B cell (primary cell): ENCODE results near the gene BLCAP. TPM values are rescaled to one million over a fixed set of nuclear protein-coding genes. Genes with fewer than 3 reads are reported as not detected.
"Not testable (repeated sequence)": the region's sequence is repeated elsewhere in the genome, so short reads cannot be mapped to it uniquely, and the experiment has no call there.

Experiments used
- ATAC-seq: fragments of 200-7000 bp; cut with Tn5 transposase; one replicate; pipeline ENCODE4 v1.10.0; 2021; ENCODE audit warnings: low read depth, mild to moderate bottlenecking, moderate number of reproducible peaks, moderate library complexity
- CTCF ChIA-PET: fragments of 350-600 bp; sonication (Branson Sonifier 250); formaldehyde crosslinking; loops from one replicate; lab custom pipeline; 2021; ENCODE audit warnings: antibody characterized with exemption, inconsistent platforms; lab: Charles Lee
- POLR2A ChIA-PET: fragments of 350-600 bp; sonication (Branson Sonifier 250); formaldehyde crosslinking; loops from one replicate; lab custom pipeline; 2021; ENCODE audit warnings: antibody characterized with exemption; lab: Charles Lee
- DNase-seq: peaks from one replicate; pipeline ENCODE4 v3.0.0; 2013
- H2AFZ ChIP-seq: 2 replicates; pipeline ENCODE4 v1.6.1; 2012; ENCODE audit warnings: mild to moderate bottlenecking, low read depth, low read length; ENCODE audit not compliant: insufficient read depth, poor library complexity, severe bottlenecking
- H3K27ac ChIP-seq, 2 donors: 1 replicate in 1 of 2; 2 replicates in 1 of 2; pipeline ENCODE4 v1.5.1; 2012 to 2013; ENCODE audit warnings: low read length in 2 of 2, mild to moderate bottlenecking in 2 of 2, moderate library complexity in 1 of 2
- H3K27me3 ChIP-seq, 4 experiments: fragments of 200-600 bp in 1 of 4; sonication (generic) in 1 of 4; replicated peaks in 1 of 4; 1 replicate in 2 of 4; 2 replicates in 2 of 4; pipeline versions ENCODE4 v1.6.1 to v1.7.0; 2013 to 2016; ENCODE audit warnings: low read length in 3 of 4, mild to moderate bottlenecking in 2 of 4, mixed read lengths in 1 of 4, moderate library complexity in 1 of 4; ENCODE audit not compliant: insufficient read depth in 4 of 4, control insufficient read depth in 3 of 4; ENCODE audit errors: control extremely low read depth in 1 of 4
- H3K36me3 ChIP-seq, 2 experiments: replicated peaks in 1 of 2; 1 replicate in 1 of 2; 2 replicates in 1 of 2; pipeline versions ENCODE4 v1.6.1 to v1.7.1; 2013; ENCODE audit warnings: low read length in 1 of 2; ENCODE audit not compliant: insufficient read depth in 2 of 2, control insufficient read depth in 1 of 2; ENCODE audit errors: control extremely low read depth in 1 of 2, extremely low read depth in 1 of 2
- H3K4me1 ChIP-seq, 2 donors: fragments of 200-600 bp in 1 of 2; sonication (generic) in 1 of 2; 1 replicate in 1 of 2; 2 replicates in 1 of 2; pipeline versions ENCODE4 v1.5.1 to v1.6.1; 2013 to 2017; ENCODE audit warnings: low read length in 2 of 2; ENCODE audit not compliant: control insufficient read depth in 2 of 2, insufficient read depth in 2 of 2
- H3K4me2 ChIP-seq: replicated peaks from 2 replicates; pipeline ENCODE3; 2012; ENCODE audit warnings: mild to moderate bottlenecking, low read depth, low read length; ENCODE audit not compliant: poor library complexity, severe bottlenecking
- H3K4me3 ChIP-seq, 5 experiments: fragments of 200-600 bp in 1 of 5; sonication (generic) in 1 of 5; 1 replicate in 3 of 5; 2 replicates in 2 of 5; pipeline versions ENCODE4 v1.5.1 to v1.7.0; 2011 to 2016; ENCODE audit warnings: low read length in 4 of 5, mild to moderate bottlenecking in 4 of 5, low read depth in 2 of 5, control low read depth in 1 of 5, moderate library complexity in 1 of 5; ENCODE audit not compliant: insufficient read depth in 1 of 5; ENCODE audit errors: control extremely low read depth in 1 of 5, extremely low read depth in 1 of 5
- H3K79me2 ChIP-seq: fragments of 200-600 bp; sonication (generic); one replicate; pipeline ENCODE4 v1.6.0; 2016; ENCODE audit warnings: low read length; ENCODE audit not compliant: control insufficient read depth, insufficient read depth
- H3K9ac ChIP-seq: fragments of 200-600 bp; sonication (generic); 2 replicates; pipeline ENCODE4 v1.6.1; 2017; ENCODE audit warnings: mild to moderate bottlenecking, low read length, moderate library complexity
- H3K9me3 ChIP-seq, 3 donors: one replicate each; pipeline versions ENCODE4 v1.6.1 to v1.7.1; 2013; ENCODE audit warnings: low read length in 2 of 3; ENCODE audit not compliant: control insufficient read depth in 2 of 3, insufficient read depth in 1 of 3; ENCODE audit errors: control extremely low read depth in 1 of 3
- H4K20me1 ChIP-seq: 2 replicates; pipeline ENCODE4 v1.6.0; 2012; ENCODE audit warnings: mild to moderate bottlenecking, low read length; ENCODE audit not compliant: insufficient read depth, control insufficient read depth, poor library complexity, severe bottlenecking
- H3K27ac Mint-ChIP-seq: one replicate; pipeline ENCODE4 v1.8.0; 2021; ENCODE audit warnings: mixed read lengths
- H3K27me3 Mint-ChIP-seq: one replicate; pipeline ENCODE4 v1.8.0; 2021; ENCODE audit warnings: mixed read lengths
- H3K4me1 Mint-ChIP-seq: one replicate; pipeline ENCODE4 v1.8.0; 2021; ENCODE audit warnings: mixed read lengths
- H3K4me3 Mint-ChIP-seq: one replicate; pipeline ENCODE4 v1.8.0; 2021; ENCODE audit warnings: mixed read lengths
- H3K9me3 Mint-ChIP-seq: one replicate; pipeline ENCODE4 v1.8.0; 2022; ENCODE audit warnings: mixed read lengths; ENCODE audit not compliant: insufficient read depth
- CTCF ChIP-seq: fragments of 200-600 bp; IDR thresholded peaks from one replicate; pipeline ENCODE4 v1.8.0; 2022; ENCODE audit warnings: antibody characterized with exemption, mild to moderate bottlenecking
- EZH2 ChIP-seq: IDR thresholded peaks from 2 replicates; pipeline ENCODE4 v1.6.1; 2012; ENCODE audit warnings: borderline replicate concordance, low read depth, mild to moderate bottlenecking, moderate library complexity, low read length; ENCODE audit not compliant: insufficient read depth, poor library complexity, severe bottlenecking
- WGBS: methylation state at CpG from one replicate; pipeline ENCODE4 v1.1.5; 2013; ENCODE audit warnings: missing lambda C conversion rate; ENCODE audit not compliant: insufficient coverage; 5-methylcytosine and 5-hydroxymethylcytosine counted together
- intact Hi-C: fragments of 100-400 bp; cut with micrococcal nuclease; formaldehyde crosslinking; loops from one replicate; pipeline ENCODE4 v1.10.0; 2022
- polyA plus RNA-seq: library from polyadenylated mRNA; depleted of rRNA; stranded (reverse); fragments of >200 nt; gene quantifications from 2 replicates; pipeline ENCODE4 v1.2.3, GENCODE V29; 2012
- total RNA-seq, 2 donors: library from RNA; stranded (reverse); fragments of 120-200 nt in 1 of 2; gene quantifications; 1 replicate in 1 of 2; 2 replicates in 1 of 2; pipeline versions ENCODE4 v1.2.3 to v1.2.4, GENCODE V29; 2013 to 2022

The BLCAP gene
- total and polyA plus RNA-seq, 2 donors (not counting 1 experiment from before 2014, with no cell fraction given) = 56.2 to 188 TPM

GRCh38 chr20:37490663-37491350 is 36.9 kb downstream of the BLCAP start:
- H4K20me1 ChIP-seq = no peaks in the 10 kb centered on the region
- H3K36me3 ChIP-seq = no peaks in the 10 kb centered on the region
- no peaks in the 10 kb centered on the region for H3K79me2 ChIP-seq
- no peaks in the 10 kb centered on the region for H3K9me3 Mint-ChIP-seq
- TF ChIP-seq EZH2 = no peak
- TF ChIP-seq CTCF = no peak
- no peaks in the 10 kb centered on the region for H3K27me3 ChIP-seq
- no peaks in the 10 kb centered on the region for H3K4me1 ChIP-seq
- intact Hi-C loops = no loop called here
- no peak overlapping the region for H3K4me3 Mint-ChIP-seq
- H3K27ac ChIP-seq = no peak overlapping the region
- no peaks in the 10 kb centered on the region for H3K9me3 ChIP-seq
- DNase-seq (no peak), ATAC-seq (no peak)
- no peak overlapping the region for H3K9ac ChIP-seq
- no peak overlapping the region for H3K4me3 ChIP-seq
- ChIA-PET POLR2A (no interaction called here), CTCF (no interaction called here)
- H3K27ac Mint-ChIP-seq = no peak overlapping the region
- no peak overlapping the region for H3K4me2 ChIP-seq
- peaks cover 23% of the 10 kb centered on the region for H3K4me1 Mint-ChIP-seq
- WGBS = 93% methylated on average over 7 of the region's 7 CpGs
- H2AFZ ChIP-seq = no peak overlapping the region
- peaks cover 4% of the 10 kb centered on the region for H3K27me3 Mint-ChIP-seq

DNA sequence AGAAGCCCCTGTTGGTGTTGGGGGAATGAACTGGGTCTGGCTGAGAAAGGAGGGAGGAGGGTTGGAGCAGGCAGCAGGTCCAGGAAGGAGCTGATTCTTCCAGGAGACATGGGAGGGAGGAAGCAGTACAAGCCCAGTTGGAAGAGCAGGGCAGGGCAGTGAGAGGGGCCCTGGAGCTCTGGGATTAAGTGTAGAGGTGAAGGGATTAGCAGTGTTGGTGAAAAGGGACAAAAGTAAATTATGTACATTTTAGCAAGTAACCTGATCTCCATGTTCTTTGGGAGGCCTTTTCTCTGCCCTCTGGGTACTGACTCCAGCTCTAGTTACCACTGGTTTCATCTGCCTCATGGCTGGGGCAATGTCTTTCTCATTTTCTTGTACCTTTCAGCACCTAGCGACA is 41.5 kb downstream of the BLCAP start:
- CTCF ChIA-PET, H3K27ac Mint-ChIP-seq, H3K9me3 ChIP-seq, H3K4me1 ChIP-seq, POLR2A ChIA-PET, H3K9ac ChIP-seq, H3K4me2 ChIP-seq, H3K36me3 ChIP-seq, H3K79me2 ChIP-seq, H2AFZ ChIP-seq, ATAC-seq, H3K4me3 Mint-ChIP-seq, DNase-seq, H3K9me3 Mint-ChIP-seq, intact Hi-C loops, H3K27me3 ChIP-seq, H4K20me1 ChIP-seq, H3K27ac ChIP-seq, H3K4me3 ChIP-seq: not testable (repeated sequence)
- Mint-ChIP-seq H3K4me1 (peaks cover 15% of the 10 kb centered on the region), H3K27me3 (peaks cover 18% of the 10 kb centered on the region)
- no CpG with 5 or more reads among the region's 1 CpG for WGBS
